A549 (cell line): ENCODE data around the gene NAV2. TPM values are rescaled to one million over a fixed set of nuclear protein-coding genes. Genes with fewer than 3 reads are reported as not detected.

ENCODE experiments used
- ATAC-seq, 2 experiments: fragments of 200-7000 bp in 1 of 2; fragments of >200 bp in 1 of 2; cut with Nextera tagmentation in 1 of 2; cut with Tn5 transposase in 1 of 2; 3 replicates each; pipeline versions ENCODE4 v1.8.0 to v1.9.1; 2018 to 2020; ENCODE audit warnings: mild to moderate bottlenecking in 1 of 2, moderate library complexity in 1 of 2
- CTCF ChIA-PET: fragments of 300-600 bp; sonication (Branson Sonifier 250); formaldehyde crosslinking; extraction: SDS; loops from one replicate; lab custom pipeline; 2021; ENCODE audit warnings: antibody characterized with exemption, inconsistent platforms; lab: Yijun Ruan, JAX
- POLR2A ChIA-PET: fragments of 350-600 bp; formaldehyde crosslinking; extraction: SDS; loops from one replicate; lab custom pipeline; 2021; ENCODE audit warnings: antibody characterized with exemption, inconsistent platforms; lab: Yijun Ruan, JAX
- DNase-seq, 2 experiments: peaks; one replicate each; pipeline versions ENCODE4 v3.0.0 to v3.0.0-alpha.2; 2011 to 2016; ENCODE audit warnings: low read depth in 1 of 2, low spot score in 1 of 2
- FAIRE-seq: peaks from 2 replicates; lab custom pipeline; 2011; peaks lifted over from hg19 to GRCh38; lab: Jason Lieb, UNC
- H3K27ac ChIP-seq, 2 experiments: fragments of >200 bp; sonication (Bioruptor Twin); formaldehyde crosslinking; 3 replicates each; pipeline ENCODE4 v1.5.1; 2016 to 2017
- H3K4me1 ChIP-seq: fragments of >200 bp; sonication (Bioruptor Twin); formaldehyde crosslinking; 3 replicates; pipeline ENCODE4 v1.6.1; 2016
- H3K4me2 ChIP-seq: fragments of >200 bp; sonication (Bioruptor Twin); formaldehyde crosslinking; 3 replicates; pipeline ENCODE4 v1.6.1; 2016
- H3K4me3 ChIP-seq: fragments of >200 bp; sonication (Bioruptor Twin); formaldehyde crosslinking; 3 replicates; pipeline ENCODE4 v1.5.1; 2016
- H3K9me3 ChIP-seq: fragments of >200 bp; sonication (Bioruptor Twin); formaldehyde crosslinking; 3 replicates; pipeline ENCODE4 v1.6.1; 2016
- BCL3 ChIP-seq: fragments of >200 bp; sonication (Bioruptor Twin); formaldehyde crosslinking; IDR thresholded peaks from 3 replicates; pipeline ENCODE4 v1.6.1; 2016
- CBX2 ChIP-seq: fragments of 200-600 bp; sonication (generic); IDR thresholded peaks from 2 replicates; pipeline ENCODE4 v1.6.1; 2016; ENCODE audit warnings: low read depth, mild to moderate bottlenecking, borderline replicate concordance
- CEBPB ChIP-seq, 2 experiments: fragments of >200 bp in 1 of 2; sonication (Bioruptor Twin) in 1 of 2; formaldehyde crosslinking in 1 of 2; IDR thresholded peaks; 2 replicates each; pipeline ENCODE4 v1.6.1; 2012 to 2016
- CHD2 ChIP-seq: fragments of 150-350 bp; IDR thresholded peaks from 2 replicates; pipeline ENCODE4 v1.6.1; 2014; ENCODE audit warnings: low read length; ENCODE audit not compliant: partially characterized antibody
- CHD4 ChIP-seq: fragments of 200-600 bp; sonication (generic); IDR thresholded peaks from 2 replicates; pipeline ENCODE4 v1.6.1; 2016; ENCODE audit warnings: antibody characterized with exemption, mild to moderate bottlenecking, borderline replicate concordance
- E2F6 ChIP-seq: IDR thresholded peaks from 2 replicates; pipeline ENCODE4 v1.6.1; 2012; ENCODE audit warnings: low read depth, borderline replicate concordance
- ESRRA ChIP-seq: fragments of 150-350 bp; IDR thresholded peaks from 2 replicates; pipeline ENCODE4 v1.6.1; 2014; ENCODE audit warnings: mild to moderate bottlenecking, low read length, borderline replicate concordance
- FOSB ChIP-seq: fragments of 250-450 bp; sonication (Bioruptor Pico); IDR thresholded peaks from 2 replicates; pipeline ENCODE4 v1.5.0; 2020; ENCODE audit warnings: mild to moderate bottlenecking, moderate library complexity
- FOSL2 ChIP-seq, 2 experiments: fragments of 450-650 bp in 1 of 2; fragments of >200 bp in 1 of 2; sonication (Bioruptor Twin) in 1 of 2; formaldehyde crosslinking; IDR thresholded peaks; 2 replicates each; pipeline versions ENCODE4 v1.5.0 to v1.6.1; 2016 to 2020; ENCODE audit warnings: mild to moderate bottlenecking in 1 of 2, moderate library complexity in 1 of 2
- FOXS1 ChIP-seq: fragments of 250-450 bp; sonication (Bioruptor Pico); IDR thresholded peaks from 2 replicates; pipeline ENCODE4 v1.5.0; 2020; ENCODE audit warnings: mild to moderate bottlenecking, moderate library complexity
- GATA3 ChIP-seq: IDR thresholded peaks from 2 replicates; pipeline ENCODE4 v1.6.1; 2012; ENCODE audit warnings: borderline replicate concordance
- HES2 ChIP-seq: fragments of >200 bp; sonication (Bioruptor Twin); formaldehyde crosslinking; IDR thresholded peaks from 2 replicates; pipeline ENCODE4 v1.6.1; 2016
- HEYL ChIP-seq: fragments of 250-450 bp; sonication (Bioruptor Pico); IDR thresholded peaks from 2 replicates; pipeline ENCODE4 v1.8.0; 2021; ENCODE audit warnings: mild to moderate bottlenecking, moderate library complexity
- HMGXB4 ChIP-seq: fragments of 250-450 bp; sonication (Bioruptor Pico); IDR thresholded peaks from 2 replicates; pipeline ENCODE4 v1.5.0; 2021; ENCODE audit warnings: mild to moderate bottlenecking, moderate library complexity, borderline replicate concordance
- HOXA7 ChIP-seq: fragments of 250-450 bp; sonication (Bioruptor Pico); IDR thresholded peaks from 2 replicates; pipeline ENCODE4 v1.5.0; 2020; ENCODE audit warnings: mild to moderate bottlenecking, moderate library complexity
- HOXB5 ChIP-seq: fragments of 250-450 bp; sonication (Bioruptor Pico); IDR thresholded peaks from 2 replicates; pipeline ENCODE4 v1.5.0; 2020; ENCODE audit warnings: mild to moderate bottlenecking, moderate library complexity
- MAX ChIP-seq: IDR thresholded peaks from 2 replicates; pipeline ENCODE4 v1.6.1; 2012
- MYC ChIP-seq: IDR thresholded peaks from 2 replicates; pipeline ENCODE4 v1.6.1; 2012; ENCODE audit warnings: mild to moderate bottlenecking, inconsistent platforms, low read length, improper control_type of control experiment, borderline replicate concordance
- NFE2L2 ChIP-seq: fragments of 150-350 bp; conservative IDR thresholded peaks from 2 replicates; pipeline ENCODE4 v1.6.1; 2014; ENCODE audit warnings: low read length
- NR3C1 ChIP-seq: fragments of >200 bp; sonication (Bioruptor Twin); formaldehyde crosslinking; IDR thresholded peaks from 3 replicates; pipeline ENCODE4 v1.6.1; 2017
- POLR2A ChIP-seq: IDR thresholded peaks from 2 replicates; pipeline ENCODE4 v1.6.1; 2012; ENCODE audit warnings: mild to moderate bottlenecking, low read length
- POLR2AphosphoS2 ChIP-seq: conservative IDR thresholded peaks from 2 replicates; pipeline ENCODE4 v1.6.1; 2012; ENCODE audit warnings: low read length, improper control_type of control experiment, inconsistent platforms
- RARB ChIP-seq: fragments of 250-450 bp; sonication (Bioruptor Pico); IDR thresholded peaks from 2 replicates; pipeline ENCODE4 v1.8.0; 2021; ENCODE audit warnings: mild to moderate bottlenecking, moderate library complexity
- SMC3 ChIP-seq: fragments of >200 bp; sonication (Bioruptor Twin); formaldehyde crosslinking; IDR thresholded peaks from 3 replicates; pipeline ENCODE4 v1.6.1; 2018; ENCODE audit warnings: inconsistent platforms
- TFCP2L1 ChIP-seq: fragments of 250-450 bp; sonication (Bioruptor Pico); IDR thresholded peaks from 2 replicates; pipeline ENCODE4 v1.5.0; 2021; ENCODE audit warnings: mild to moderate bottlenecking
- TP53 ChIP-seq: fragments of 250-450 bp; sonication (Bioruptor Pico); IDR thresholded peaks from 2 replicates; pipeline ENCODE4 v1.5.0; 2021; ENCODE audit warnings: mild to moderate bottlenecking, moderate library complexity
- USF2 ChIP-seq: fragments of 450-650 bp; IDR thresholded peaks from 2 replicates; pipeline ENCODE4 v1.6.1; 2014; ENCODE audit warnings: antibody characterized with exemption
- ZC3H11A ChIP-seq: fragments of 450-650 bp; IDR thresholded peaks from 2 replicates; pipeline ENCODE4 v1.6.1; 2014; ENCODE audit warnings: antibody characterized with exemption, mild to moderate bottlenecking
- ZFP36 ChIP-seq: fragments of 450-650 bp; IDR thresholded peaks from 2 replicates; pipeline ENCODE4 v1.6.1; 2014; ENCODE audit warnings: borderline replicate concordance; ENCODE audit not compliant: partially characterized antibody
- ZSCAN20 ChIP-seq: fragments of 250-450 bp; sonication (Bioruptor Pico); IDR thresholded peaks from 2 replicates; pipeline ENCODE4 v1.8.0; 2022; ENCODE audit warnings: mild to moderate bottlenecking, moderate library complexity
- WGBS: methylation state at CpG from one replicate; pipeline ENCODE4 v1.1.6; 2017; ENCODE audit errors: missing lambda C conversion rate; 5-methylcytosine and 5-hydroxymethylcytosine counted together
- polyA plus RNA-seq, 4 experiments: library from polyadenylated mRNA; depleted of rRNA in 3 of 4; stranded (reverse); fragments of >200 nt; fragmentation: RNase III in 1 of 4; extraction: RNeasy Plus Mini Kit Qiagen cat#74134 plus additional on column Dnase treatment in 1 of 4; gene quantifications; 2 replicates in 3 of 4; 3 replicates in 1 of 4; pipeline ENCODE4 v1.2.3, GENCODE V29; 2011 to 2017

The NAV2 gene
- polyA plus RNA-seq, 2 of the 4 experiments (the other 2 are of a cell fraction), result 4.9 to 19.8 TPM

GRCh38 chr11:19889531-19889930 lies 176.9 kb downstream of the NAV2 start:
- CTCF ChIA-PET, result interaction anchor here (0.9 to 2.2 kb wide), 3 partner anchors 12 to 325 kb away, joined by 3 to 4 read pairs (median 3); no protein-coding TSS in a partner anchor
- no peak overlapping the region for H3K4me2 ChIP-seq
- POLR2A ChIA-PET, result no interaction called here

GRCh38 chr11:19890308-19890707 lies 177.7 kb downstream of the NAV2 start:
- WGBS, result 39% methylated on average over 1 of the region's 1 CpG
- TF ChIP-seq POLR2AphosphoS2 (no peak), HMGXB4 (CRISPR knock-in tag) (no peak), HEYL (CRISPR knock-in tag) (no peak)
- H3K4me1 ChIP-seq, result no peaks in the 10 kb centered on the region
- FAIRE-seq (no peak), DNase-seq (peak in 1 of 2 experiments; percentile 8), ATAC-seq (peak; percentile 13 to 71; a peak in 4 of 6 replicates)
- H3K27ac ChIP-seq, result no peak overlapping the region; a peak in 1 of 6 replicates
- CTCF ChIA-PET, result interaction anchor here (1.4 to 2.3 kb wide), 4 partner anchors 14 to 337 kb away, joined by 3 to 13 read pairs (median 6); no protein-coding TSS in a partner anchor
- POLR2A ChIA-PET, result no interaction called here
- no peaks in the 10 kb centered on the region for H3K9me3 ChIP-seq
- H3K4me3 ChIP-seq, result no peak overlapping the region
- H3K4me2 ChIP-seq, result no peak overlapping the region

More at GRCh38 chr11:19889531-19889930, 176.9 kb downstream of the NAV2 start:
- Histone ChIP-seq H3K4me1 (no peaks in the 10 kb centered on the region), H3K27ac (no peak overlapping the region)
- FAIRE-seq, result no peak
- no peak for DNase-seq
- no peak for ATAC-seq
- TF ChIP-seq CEBPB (IDR thresholded peaks at IDR 0.05), result no peak
- no peak for TF ChIP-seq NFE2L2
- TF ChIP-seq FOSL2 (IDR thresholded peaks at IDR 0.05), result no peak
- no peak for TF ChIP-seq FOSL2 (CRISPR knock-in tag; IDR thresholded peaks at IDR 0.05)
- no peak for TF ChIP-seq RARB (CRISPR knock-in tag)
- no peak for TF ChIP-seq CHD2
- TF ChIP-seq HOXA7 (CRISPR knock-in tag), result no peak
- TF ChIP-seq ZSCAN20 (CRISPR knock-in tag), result no peak
- no peak for TF ChIP-seq ZC3H11A
- no peak for TF ChIP-seq CBX2
- TF ChIP-seq HOXB5 (CRISPR knock-in tag), result no peak
- TF ChIP-seq E2F6, result no peak
- no peak for TF ChIP-seq MAX
- no peak for TF ChIP-seq MYC
- TF ChIP-seq ESRRA, result no peak
- TF ChIP-seq, all 56 proteins: peak for 0
- Histone ChIP-seq H3K9me3 (no peaks in the 10 kb centered on the region), H3K4me3 (no peak overlapping the region)
- WGBS, result 63% methylated on average over 5 of the region's 5 CpGs

GRCh38 chr11:19891022-19891421 lies 178.4 kb downstream of the NAV2 start:
- DNase-seq (no peak), FAIRE-seq (no peak), ATAC-seq (no peak)
- no peaks in the 10 kb centered on the region for H3K4me1 ChIP-seq
- POLR2A ChIA-PET, result no interaction called here
- CTCF ChIA-PET, result interaction anchor here (2.1 to 2.3 kb wide), 3 partner anchors 13 to 337 kb away, joined by 4 to 13 read pairs (median 9); no protein-coding TSS in a partner anchor
- H3K4me3 ChIP-seq, result no peak overlapping the region
- H3K4me2 ChIP-seq, result no peak overlapping the region
- no peak overlapping the region; a peak in 1 of 6 replicates for H3K27ac ChIP-seq
- no peaks in the 10 kb centered on the region for H3K9me3 ChIP-seq
- TF ChIP-seq E2F6, result no peak
- TF ChIP-seq ZC3H11A, result no peak
- no peak for TF ChIP-seq FOXS1
- TF ChIP-seq GATA3, result no peak
- TF ChIP-seq HES2, result no peak
- no peak for TF ChIP-seq CHD2
- no peak for TF ChIP-seq BCL3
- TF ChIP-seq ZFP36, result no peak
- TF ChIP-seq SMC3, result no peak
- no peak for TF ChIP-seq TFCP2L1 (CRISPR knock-in tag)
- TF ChIP-seq USF2, result no peak
- no peak for TF ChIP-seq CBX2
- TF ChIP-seq TP53 (CRISPR knock-in tag), result no peak
- no peak for TF ChIP-seq POLR2A
- TF ChIP-seq NR3C1, result no peak
- TF ChIP-seq CHD4, result no peak
- TF ChIP-seq FOSB (CRISPR knock-in tag), result no peak
